ENCODE data around the gene QSOX1.
"Not testable (repeated sequence)": the region's sequence is repeated elsewhere in the genome, so short reads cannot be mapped to it uniquely, and the experiment has no call there.

Gene QSOX1

DNA sequence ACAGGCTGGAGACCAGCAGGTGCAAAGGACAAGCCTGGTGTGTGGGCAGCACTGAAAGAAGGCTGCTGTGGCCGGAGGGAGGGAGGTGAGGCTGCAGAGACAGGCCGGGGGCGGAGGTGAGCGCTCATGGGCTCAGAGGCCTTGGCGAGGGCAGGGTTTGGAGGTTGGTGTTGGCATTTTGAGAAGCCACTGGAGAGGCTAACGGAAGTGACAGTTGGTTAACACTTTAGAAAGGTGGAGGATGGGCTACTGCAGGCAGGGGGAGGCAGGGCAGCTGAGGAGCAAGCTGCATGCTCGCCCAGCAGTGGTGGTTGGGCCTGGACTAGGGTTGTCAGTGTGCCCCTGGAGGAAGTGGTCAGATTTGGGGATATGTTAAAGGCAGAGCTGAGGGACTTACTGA, 37.5 kb downstream of the QSOX1 start:
- no peak for DNase-seq

DNA sequence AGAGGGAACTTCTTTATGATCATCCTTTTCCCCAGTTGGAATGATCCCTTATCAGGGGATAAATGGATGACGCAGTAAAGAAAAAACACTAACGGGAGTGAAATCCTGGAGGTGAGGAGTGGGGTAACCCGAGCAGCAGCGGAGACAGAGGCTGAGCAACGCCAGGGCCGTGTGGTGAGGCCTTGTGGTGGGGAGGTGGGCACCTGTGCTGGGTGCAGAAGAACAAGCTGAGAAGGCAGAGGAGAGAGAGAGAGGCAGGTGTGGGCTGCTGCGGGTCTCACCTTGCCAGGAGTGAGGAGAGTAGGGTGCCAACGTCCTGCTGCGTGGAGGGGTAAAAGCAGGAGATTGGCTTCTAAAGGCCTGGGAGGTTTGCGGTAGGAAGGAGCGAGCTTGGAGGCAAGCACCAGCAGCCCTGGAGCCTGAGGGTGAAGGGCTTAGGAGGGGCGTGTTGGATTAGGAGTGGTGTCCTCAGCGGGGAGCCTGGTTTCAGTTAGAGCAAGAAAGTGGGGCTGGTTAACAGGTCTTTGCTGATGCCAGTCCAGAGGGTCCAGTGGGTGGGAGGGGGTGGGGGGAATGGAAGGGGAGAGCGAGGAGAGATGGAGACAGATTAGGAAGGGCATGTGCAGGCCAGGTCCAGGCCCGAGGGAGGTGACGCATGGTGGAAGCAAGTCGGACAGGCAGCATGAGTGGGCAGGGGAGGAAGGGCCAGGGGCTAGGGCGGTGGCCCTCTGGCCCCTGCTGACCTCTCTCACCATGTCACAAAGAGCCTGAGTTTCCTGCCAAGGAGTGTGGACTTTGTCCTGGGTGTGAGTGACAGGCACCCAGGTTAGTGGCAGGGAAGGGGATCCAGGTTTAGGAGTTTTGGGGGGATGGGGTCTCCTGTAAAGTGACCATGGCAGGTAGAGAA, 38.7 kb downstream of the QSOX1 start:
- DNase-seq: no peak

DNA sequence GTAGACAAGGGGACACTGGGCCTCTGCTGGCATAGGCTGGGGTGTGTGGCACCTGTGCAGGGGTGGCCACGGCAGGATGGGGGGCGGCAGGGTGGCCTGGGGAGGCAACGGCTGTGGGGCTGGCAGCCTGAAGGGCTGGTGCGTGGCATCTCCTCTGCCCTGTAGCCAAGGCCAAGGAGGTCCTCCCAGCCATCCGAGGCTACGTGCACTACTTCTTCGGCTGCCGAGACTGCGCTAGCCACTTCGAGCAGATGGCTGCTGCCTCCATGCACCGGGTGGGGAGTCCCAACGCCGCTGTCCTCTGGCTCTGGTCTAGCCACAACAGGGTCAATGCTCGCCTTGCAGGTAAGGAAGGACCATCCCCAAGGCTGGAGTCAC, 39.4 kb downstream of the QSOX1 start:
- no peak for DNase-seq

DNA sequence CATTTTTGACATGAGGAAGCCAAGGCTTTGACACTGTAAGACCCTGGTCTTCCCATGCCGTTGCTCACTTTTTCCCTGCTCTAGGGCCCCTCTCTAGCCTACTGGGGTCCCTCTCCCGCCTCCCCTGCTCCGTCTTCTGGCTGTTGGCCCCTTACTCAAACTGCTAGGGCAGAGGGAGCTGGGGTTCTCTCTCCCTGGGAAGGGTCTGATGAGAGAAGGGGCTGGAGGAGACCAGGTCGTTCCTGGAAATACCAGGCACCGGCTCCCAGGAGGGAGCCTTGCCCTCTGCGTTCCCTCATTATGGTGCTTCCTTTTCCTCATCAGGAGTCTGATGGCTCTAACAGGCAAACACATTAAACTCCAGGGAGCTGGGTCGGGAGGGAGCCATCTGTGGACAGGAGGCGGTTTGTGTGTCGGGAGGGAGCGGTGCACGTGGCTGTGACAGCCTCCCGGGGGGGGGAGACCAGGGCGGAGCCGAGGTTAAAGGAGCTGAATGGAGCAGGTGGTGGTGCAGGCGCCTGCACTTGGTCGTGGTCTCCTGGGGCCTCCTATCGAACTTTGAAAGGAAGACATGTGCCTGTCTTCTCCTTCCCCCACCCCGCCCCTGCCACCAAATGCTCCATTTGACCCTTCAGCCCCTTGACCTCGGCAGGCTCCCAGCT, 40.0 kb downstream of the QSOX1 start:
- DNase-seq: no peak

DNA sequence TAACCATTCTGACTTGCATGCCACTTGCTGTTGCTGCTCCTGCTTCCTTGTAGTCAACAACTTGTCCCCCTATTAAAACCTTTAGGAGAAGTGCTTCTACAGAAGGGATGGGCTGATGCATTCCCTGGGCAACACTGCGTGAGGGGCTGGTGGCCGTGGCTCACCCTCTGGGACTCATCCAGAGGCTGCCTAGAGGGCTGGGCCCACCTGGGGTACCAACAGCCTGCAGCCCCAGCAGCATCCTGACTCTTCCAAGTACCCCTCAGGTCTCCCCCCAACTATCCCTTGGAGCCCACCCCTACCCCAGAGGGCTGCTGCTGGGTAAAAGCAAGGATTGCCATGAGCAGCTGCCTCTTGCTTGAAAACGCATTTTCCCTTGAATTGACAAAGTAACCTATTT, 40.7 kb downstream of the QSOX1 start:
- no peak for DNase-seq

DNA sequence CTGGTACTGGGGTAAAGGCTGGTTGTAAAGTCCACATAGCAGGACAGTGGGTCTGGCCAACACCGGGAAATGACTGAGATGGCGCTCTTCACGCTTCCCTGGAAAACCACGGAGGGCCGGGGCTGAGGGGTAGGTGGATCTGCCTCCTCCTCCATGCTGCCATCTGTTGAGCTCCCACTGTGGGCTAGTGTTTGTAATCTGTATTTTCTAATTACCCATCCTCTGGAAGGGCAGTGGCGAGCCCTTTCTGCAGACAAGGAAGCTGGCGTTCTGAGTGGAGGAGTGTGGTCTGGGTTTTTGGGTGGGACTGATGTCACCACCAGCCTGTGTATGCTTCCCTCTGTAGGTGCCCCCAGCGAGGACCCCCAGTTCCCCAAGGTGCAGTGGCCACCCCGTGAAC, 41.2 kb downstream of the QSOX1 start:
- no peak for DNase-seq

DNA sequence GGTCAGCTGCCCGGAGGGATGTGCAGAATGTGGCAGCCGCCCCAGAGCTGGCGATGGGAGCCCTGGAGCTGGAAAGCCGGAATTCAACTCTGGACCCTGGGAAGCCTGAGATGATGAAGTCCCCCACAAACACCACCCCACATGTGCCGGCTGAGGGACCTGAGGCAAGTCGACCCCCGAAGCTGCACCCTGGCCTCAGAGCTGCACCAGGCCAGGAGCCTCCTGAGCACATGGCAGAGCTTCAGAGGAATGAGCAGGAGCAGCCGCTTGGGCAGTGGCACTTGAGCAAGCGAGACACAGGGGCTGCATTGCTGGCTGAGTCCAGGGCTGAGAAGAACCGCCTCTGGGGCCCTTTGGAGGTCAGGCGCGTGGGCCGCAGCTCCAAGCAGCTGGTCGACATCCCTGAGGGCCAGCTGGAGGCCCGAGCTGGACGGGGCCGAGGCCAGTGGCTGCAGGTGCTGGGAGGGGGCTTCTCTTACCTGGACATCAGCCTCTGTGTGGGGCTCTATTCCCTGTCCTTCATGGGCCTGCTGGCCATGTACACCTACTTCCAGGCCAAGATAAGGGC, 41.9 kb downstream of the QSOX1 start:
- no peak for DNase-seq

DNA sequence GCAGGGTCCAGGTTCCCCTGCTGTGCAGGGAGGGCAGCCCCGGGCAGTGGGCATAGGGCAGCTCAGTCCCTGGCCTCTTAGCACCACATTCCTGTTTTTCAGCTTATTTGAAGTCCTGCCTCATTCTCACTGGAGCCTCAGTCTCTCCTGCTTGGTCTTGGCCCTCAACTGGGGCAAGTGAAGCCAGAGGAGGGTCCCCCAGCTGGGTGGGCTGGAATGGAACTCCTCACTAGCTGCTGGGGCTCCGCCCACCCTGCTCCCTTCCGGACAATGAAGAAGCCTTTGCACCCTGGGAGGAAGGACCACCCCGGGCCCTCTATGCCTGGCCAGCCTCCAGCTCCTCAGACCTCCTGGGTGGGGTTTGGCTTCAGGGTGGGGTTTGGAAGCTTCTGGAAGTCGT, 42.6 kb downstream of the QSOX1 start:
- DNase-seq: no peak

DNA sequence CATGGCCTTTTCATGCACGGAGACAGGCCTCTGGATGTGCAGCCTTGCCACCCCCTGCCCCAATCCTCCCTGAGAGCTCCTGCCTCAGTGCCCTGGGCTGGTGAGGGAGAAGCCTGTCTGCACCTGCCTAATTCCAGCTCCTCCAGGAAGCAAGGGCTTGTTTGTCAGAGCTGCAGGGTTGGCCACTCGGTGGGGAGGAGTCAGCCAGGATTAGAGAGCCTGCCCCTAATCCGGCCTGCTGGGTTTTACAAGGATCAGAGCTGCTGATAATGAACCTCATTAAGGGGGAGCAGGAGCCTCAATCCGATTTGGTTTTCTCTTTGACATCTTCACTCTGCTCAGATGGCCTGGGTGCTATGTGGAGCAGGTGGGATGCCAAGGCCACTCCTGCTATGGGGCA, 43.5 kb downstream of the QSOX1 start:
- no peak for DNase-seq

DNA sequence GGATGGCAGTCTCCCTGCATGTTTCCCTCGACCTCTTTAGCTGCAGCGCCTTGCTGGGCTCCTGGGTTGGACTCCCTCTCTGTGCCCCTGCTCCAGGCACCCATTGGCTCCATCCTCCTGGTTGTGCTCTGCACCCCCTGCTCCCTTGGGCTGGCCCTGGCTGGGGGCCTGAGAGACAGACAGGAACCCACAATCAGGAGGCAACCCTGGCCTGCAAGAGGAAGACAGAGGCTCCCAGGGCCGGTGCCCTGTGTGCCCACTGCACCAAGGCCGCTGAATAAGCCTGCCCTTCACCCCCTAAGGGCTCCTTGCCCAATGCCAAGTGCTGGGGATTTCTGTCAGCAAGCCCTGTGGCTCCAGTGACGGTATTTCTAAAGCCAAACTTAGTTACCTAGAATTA, 43.9 kb downstream of the QSOX1 start:
- no peak for DNase-seq

DNA sequence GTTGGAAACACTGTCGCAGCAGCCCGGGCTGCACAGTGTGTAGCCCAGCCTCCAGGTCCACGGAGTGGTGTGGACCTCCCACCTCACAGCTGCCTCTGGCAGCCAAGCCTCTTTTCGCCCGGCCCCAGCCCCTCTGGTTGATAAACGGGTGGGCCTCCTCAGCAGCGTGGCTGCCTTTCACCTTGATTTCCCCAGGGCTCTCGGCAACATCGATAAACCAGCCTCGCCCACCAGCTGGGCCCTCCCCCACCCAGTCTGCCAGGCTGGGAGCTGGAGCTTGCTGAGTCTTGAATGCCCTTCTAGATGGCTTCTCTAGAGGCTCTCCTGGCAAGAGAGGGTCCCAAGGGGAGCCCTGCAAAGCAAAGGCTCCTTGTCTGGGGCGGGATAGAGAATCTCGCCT, 44.3 kb downstream of the QSOX1 start:
- no peak for DNase-seq

DNA sequence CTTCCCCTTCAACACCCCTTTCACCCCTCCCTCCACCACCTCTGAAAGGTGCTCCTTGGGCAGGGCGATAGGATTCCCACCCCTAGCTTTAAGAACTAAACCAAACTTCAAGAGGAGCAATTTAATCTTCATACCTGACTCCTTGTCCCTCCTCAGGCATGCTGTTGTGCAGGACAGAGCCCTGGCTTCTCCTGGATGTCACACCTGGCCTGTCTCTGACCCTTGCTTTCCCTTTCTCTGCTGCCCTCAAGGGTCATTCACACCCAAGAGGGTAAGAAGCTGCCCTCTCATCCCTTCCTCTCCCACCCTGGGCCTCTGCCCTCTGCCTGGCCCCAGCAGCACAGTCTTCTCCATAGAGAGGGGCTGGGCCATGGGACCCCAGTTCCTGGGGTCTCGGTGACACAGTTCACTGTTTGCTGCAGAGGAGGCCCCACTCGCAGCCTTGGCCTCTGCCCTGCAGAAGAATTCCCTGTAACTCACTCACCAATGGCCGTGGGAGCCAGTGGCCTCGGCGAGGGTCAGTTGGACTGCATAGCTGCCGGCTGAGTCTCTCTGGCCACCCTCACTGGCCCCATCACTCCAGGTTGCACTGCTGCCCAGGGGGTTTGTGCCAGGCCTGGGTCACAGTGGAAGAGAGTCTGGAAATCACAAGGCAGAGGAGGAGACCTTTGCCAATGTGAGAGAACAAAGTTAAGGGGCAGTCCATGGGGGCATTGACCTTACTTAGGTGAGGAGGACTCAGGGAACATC, 47.0 kb downstream of the QSOX1 start:
- DNase-seq: no peak

DNA sequence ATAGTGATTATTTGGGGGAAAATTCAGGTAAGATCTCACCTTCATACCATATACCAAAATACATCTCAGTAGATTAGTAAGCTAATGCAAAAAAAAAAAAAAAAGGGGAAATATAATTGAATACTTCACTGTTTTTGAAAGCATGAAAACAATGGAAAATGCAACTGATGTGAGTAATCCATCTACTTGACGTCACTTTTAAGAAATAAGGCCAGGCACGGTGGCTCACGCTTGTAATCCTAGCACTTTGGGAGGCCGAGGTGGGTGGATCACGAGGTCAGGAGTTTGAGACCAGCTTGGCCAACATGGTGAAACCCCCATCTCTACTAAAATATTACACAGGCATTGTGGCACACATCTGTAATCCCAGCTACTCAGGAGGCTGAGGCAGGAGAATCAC, 47.9 kb downstream of the QSOX1 start:
- DNase-seq: not testable (repeated sequence)

DNA sequence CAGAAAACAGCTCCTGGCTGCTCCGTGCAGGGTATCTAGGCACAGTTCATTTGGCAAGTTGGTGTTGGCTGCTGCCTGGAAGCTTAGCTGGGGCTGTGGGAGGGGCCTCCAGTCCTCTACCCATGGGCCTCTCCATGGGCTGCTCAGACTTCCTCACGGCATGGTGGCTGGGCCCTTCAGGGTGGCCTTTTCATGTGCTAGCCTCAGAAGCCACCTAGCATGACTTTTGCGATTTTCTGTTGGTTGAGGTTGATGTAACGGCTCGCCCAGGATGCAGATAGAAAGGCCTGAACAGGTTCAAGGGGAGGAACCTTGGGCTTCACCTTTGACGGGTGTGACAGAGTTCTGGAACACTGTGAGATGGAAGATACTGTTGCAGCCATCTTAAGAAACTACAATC, 49.6 kb downstream of the QSOX1 start:
- no peak for DNase-seq

DNA sequence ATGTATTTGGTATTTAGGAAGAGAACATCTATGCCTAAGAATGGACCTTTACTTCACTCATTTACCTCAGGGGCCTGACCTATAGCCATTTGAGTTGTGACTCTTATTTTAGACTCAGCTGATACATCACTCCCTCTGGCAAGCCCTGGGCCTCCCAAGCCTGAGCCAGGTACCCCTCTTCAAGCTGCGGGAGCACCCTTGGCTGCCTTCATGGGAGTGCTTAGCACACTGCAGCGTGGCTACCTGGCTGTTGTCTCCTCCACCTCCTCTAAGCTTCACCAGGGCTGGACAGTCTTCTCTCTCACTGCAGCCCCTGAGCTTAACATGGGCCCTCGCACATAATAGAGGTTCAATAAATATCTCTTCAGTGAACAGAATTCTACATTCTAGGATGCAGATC, 51.9 kb downstream of the QSOX1 start:
- no peak for DNase-seq

DNA sequence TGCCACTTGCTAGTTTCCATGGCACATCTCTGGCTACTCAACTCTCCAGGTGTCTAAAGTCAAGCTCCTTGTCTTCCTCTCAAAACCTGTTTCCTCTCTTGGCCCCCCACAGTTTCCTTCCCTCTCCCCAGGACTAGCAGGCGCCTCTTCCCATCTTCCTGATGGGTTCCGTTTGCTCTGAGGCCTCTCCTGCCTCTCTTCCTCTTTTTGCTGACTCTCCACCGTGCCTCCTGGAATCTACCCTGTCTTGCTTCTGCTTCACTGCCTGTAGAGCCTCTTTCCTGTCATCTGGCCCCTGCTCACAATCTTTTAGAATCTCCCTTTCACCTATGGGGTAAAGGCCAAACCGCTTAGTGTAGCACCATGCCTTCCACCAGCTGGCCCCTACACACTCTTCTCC, 53.6 kb downstream of the QSOX1 start:
- no peak for DNase-seq

DNA sequence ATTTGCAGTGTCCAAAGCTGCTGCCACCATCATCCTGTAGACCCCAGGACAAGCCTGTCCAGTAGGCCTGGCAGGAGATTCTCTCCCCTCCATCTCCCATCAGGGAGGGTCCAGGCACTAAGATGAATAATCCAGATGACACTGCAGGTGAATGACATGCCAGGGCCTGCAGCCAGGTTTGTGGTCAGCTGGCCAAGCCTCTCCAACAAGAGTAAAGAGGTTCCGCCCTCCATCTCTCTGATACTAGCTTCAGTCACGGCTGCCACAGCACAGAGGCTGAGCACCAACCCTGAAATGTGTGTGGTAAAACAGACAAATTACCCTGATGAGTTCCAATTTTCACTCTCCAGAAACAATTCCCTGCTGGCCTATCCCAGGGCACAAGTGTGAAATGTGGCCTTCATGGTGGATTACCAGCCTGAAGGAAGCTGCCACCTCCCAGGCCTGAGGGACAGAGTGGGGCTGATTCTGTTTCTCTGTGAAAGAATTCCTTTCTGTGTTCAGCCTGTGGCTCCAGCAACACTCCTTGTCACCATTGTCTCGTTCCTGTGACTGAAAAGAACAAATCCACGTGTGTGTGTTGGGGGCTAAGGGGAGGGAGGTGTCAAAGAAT, 55.4 kb downstream of the QSOX1 start:
- DNase-seq: no peak

DNA sequence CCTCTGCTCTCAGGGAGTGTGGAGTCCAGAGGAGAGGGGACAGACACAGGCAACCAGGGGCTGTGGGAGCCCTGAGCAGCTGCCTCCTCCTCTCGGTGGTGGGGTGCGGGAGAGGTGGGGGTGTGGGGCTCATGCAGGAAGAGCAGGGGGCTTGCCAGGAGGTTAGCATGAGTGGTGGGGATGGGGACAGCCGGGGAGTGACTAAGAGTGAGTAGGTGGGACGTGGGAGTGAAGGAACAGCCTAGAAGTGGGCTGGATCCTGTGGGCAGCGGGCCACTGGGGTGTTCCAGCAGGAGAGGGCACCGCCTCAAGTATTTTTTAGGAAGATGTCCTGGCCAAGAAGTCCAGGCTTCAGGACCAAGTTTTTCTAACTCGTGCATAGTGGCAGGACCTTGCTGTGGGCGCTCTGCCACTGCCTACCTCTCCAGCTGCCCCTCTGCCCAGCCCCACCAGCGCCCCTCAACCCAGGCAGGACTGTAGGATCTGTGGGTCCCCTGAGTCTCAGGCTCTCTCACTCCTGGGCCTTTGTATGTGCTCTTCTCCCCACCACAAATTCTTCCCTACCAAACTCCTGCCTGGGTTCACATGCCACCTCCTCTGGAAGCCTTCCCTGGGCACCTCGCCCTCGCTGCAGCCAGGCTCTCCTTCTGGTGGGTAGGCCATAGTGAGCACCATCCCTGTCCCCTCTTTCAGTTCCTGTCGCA, 56.6 kb downstream of the QSOX1 start:
- DNase-seq: no peak

DNA sequence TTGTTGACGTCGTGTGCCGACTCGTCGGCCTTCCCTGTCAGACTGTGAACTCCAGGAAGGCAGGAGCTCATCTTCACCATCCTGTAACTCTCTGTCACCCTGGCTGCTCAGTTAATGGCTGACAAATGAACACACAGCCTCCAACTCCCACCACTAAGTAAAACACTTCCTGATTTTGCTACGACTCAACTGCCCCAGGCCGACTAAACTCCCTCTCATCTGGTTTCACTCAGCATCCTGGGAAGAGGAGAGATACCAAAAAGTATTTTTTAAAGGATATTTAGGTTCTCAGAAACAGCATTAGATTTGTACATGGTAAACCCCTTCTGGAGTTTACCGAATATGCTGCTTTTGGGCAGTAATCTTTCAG, 57.2 kb downstream of the QSOX1 start:
- DNase-seq: no peak

DNA sequence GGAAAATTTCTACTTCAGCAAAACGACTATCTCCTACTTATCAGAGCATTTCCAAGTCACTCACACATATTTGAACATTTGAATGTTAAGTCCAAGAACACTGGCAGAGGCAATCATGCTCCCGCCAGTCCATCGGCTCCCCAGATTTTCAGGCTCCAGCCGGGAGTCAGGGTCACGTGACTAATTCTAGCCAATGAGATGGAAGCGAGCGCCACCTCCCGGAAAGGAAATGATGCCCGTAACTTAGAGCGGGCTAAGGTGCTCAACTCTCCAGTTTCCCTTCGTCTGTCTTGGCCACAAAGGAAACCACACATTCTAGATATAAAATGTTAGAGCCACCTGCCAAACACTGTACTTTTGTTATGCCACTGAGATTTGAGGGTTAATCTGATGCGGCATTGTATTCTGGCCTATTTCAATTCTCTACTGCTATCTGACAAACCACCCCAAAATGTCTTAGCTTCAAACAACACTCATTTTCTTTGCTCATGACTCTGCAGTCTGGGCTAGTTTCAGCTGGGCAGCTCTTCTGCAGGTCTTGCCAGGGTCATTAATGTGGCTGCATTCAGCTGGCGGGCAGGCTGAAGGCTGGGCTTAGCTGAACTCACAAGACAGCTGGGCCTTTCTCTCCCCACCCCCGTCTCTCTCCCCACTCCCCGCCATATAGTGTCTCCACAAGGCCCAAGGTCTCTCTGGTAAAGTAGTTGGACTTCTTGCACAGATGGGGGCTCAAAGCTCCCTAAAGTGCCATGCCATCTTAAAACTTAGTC, 58.9 kb downstream of the QSOX1 start:
- DNase-seq: peak; percentile 72

DNA sequence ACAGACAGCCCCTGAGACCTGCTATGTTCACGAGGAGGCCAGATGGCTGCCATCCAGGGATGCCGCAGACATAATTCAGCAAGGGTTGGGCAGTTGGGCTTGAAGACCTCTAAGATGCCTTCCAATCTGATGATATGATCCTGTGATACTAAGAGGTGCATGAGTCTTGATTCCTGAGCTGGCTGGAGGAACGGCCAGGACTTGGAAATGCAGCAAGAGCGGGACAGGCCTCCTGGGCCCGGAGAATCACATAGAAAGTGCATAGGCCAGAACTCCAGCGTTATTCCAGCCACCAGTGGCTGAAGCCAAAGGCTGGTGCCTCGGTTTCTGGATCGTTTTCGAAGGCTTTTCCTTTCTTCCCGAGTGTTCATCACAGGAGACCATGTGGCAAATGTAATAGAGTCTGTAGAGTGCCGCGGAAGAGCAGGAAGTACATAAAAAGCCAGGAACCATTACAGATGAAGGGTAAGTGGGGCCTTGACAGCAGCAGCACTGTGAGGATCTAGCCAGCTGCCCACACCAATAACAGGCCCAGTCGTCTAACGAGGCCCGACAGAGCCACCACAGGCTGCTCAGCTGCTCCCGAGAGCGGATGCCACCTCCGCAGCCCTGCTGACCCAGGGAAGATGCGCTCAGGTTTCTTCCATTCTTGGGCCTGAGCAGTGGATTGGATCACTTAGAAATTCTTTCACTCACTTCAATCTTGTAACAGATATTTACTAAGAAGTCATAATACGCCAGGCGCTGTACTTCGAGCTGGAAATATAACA, 61.4 kb downstream of the QSOX1 start:
- no peak for DNase-seq
